Erythroblast (primary cell): ENCODE results near the gene GRIK1.

Experiments used
- GATA1 ChIP-seq: IDR thresholded peaks from 2 replicates; pipeline ENCODE4 v1.6.1; 2011; ENCODE audit warnings: low read depth, mild to moderate bottlenecking, control low read depth, low read length, moderate library complexity
- POLR2A ChIP-seq: IDR thresholded peaks from 2 replicates; pipeline ENCODE4 v1.6.1; 2011; ENCODE audit warnings: mild to moderate bottlenecking, low read length

- TF ChIP-seq POLR2A = no peak
- no peak for TF ChIP-seq GATA1
These were observed 305.4 kb downstream of the GRIK1 start for GRCh38 chr21:29634418-29634817.
